H1 (cell line): Measurements from ENCODE around the gene SOX6. TPM values are rescaled to one million over a fixed set of nuclear protein-coding genes. Genes with fewer than 3 reads are reported as not detected.

ENCODE experiments used
- CTCF ChIA-PET: fragments of 300-600 bp; sonication (Branson Sonifier 250); formaldehyde crosslinking; loops from one replicate; lab custom pipeline; 2021; ENCODE audit not compliant: partially characterized antibody; lab: Charles Lee
- POLR2A ChIA-PET: fragments of 300-600 bp; sonication (Branson Sonifier 250); formaldehyde crosslinking; loops from one replicate; lab custom pipeline; 2021; ENCODE audit warnings: inconsistent platforms; ENCODE audit not compliant: partially characterized antibody; lab: Charles Lee
- DNase-seq, 2 experiments: peaks; one replicate each; pipeline versions ENCODE4 v3.0.0 to v3.0.0-alpha.2; 2010 to 2022; ENCODE audit warnings: low spot score in 2 of 2, low read depth in 1 of 2, mixed read lengths in 1 of 2
- FAIRE-seq: peaks from 2 replicates; lab custom pipeline; 2011; peaks lifted over from hg19 to GRCh38; lab: Jason Lieb, UNC
- H2AFZ ChIP-seq: 2 replicates; pipeline ENCODE4 v1.8.1; 2012; ENCODE audit warnings: low read length, inconsistent platforms
- H2AK5ac ChIP-seq: 2 replicates; pipeline ENCODE4 v1.6.1; 2013; ENCODE audit warnings: low read depth, low read length
- H2BK120ac ChIP-seq: replicated peaks from 2 replicates; pipeline ENCODE3; 2013; ENCODE audit warnings: low read depth, low read length, inconsistent platforms
- H2BK12ac ChIP-seq: 2 replicates; pipeline ENCODE4 v1.6.1; 2013; ENCODE audit warnings: low read depth, low read length
- H2BK15ac ChIP-seq: 2 replicates; pipeline ENCODE4 v1.6.1; 2013; ENCODE audit warnings: low read length
- H2BK20ac ChIP-seq: 2 replicates; pipeline ENCODE4 v1.6.1; 2013; ENCODE audit warnings: low read length
- H2BK5ac ChIP-seq: 2 replicates; pipeline ENCODE4 v1.6.1; 2013; ENCODE audit warnings: low read depth, low read length
- H3K14ac ChIP-seq: 2 replicates; pipeline ENCODE4 v1.6.1; 2013; ENCODE audit warnings: inconsistent platforms; ENCODE audit not compliant: insufficient read length
- H3K18ac ChIP-seq: 2 replicates; pipeline ENCODE4 v1.6.1; 2013; ENCODE audit warnings: low read length; ENCODE audit errors: extremely low read depth
- H3K23ac ChIP-seq: 2 replicates; pipeline ENCODE4 v1.6.1; 2013; ENCODE audit warnings: inconsistent platforms; ENCODE audit not compliant: insufficient read length
- H3K23me2 ChIP-seq: 2 replicates; pipeline ENCODE4 v1.6.1; 2013; ENCODE audit warnings: low read depth, low read length
- H3K27ac ChIP-seq: 2 replicates; pipeline ENCODE4 v1.6.1; 2011; ENCODE audit warnings: low read depth, low read length, inconsistent platforms
- H3K27me3 ChIP-seq, 4 experiments: replicated peaks in 1 of 4; 1 replicate in 1 of 4; 2 replicates in 3 of 4; pipeline versions ENCODE4 v1.6.1 to v1.8.1; 2011 to 2013; ENCODE audit warnings: low read length in 3 of 4, mild to moderate bottlenecking in 3 of 4, inconsistent platforms in 2 of 4, mixed read lengths in 2 of 4, moderate library complexity in 1 of 4; ENCODE audit not compliant: control insufficient read depth in 3 of 4, insufficient read depth in 3 of 4; ENCODE audit errors: extremely low read depth in 1 of 4
- H3K36me3 ChIP-seq, 4 experiments: 2 replicates each; pipeline versions ENCODE4 v1.6.1 to v1.8.1; 2011 to 2013; ENCODE audit warnings: mild to moderate bottlenecking in 4 of 4, low read length in 3 of 4, moderate library complexity in 2 of 4, control low read depth in 1 of 4, inconsistent platforms in 1 of 4; ENCODE audit not compliant: insufficient read depth in 4 of 4, control insufficient read depth in 2 of 4
- H3K4ac ChIP-seq: replicated peaks from 2 replicates; pipeline ENCODE3; 2013; ENCODE audit warnings: low read length, low read depth, mixed read lengths, inconsistent platforms; ENCODE audit not compliant: insufficient read length
- H3K4me1 ChIP-seq, 4 experiments: replicated peaks in 1 of 4; 1 replicate in 1 of 4; 2 replicates in 3 of 4; pipeline versions ENCODE4 v1.6.1 to v1.8.1; 2011 to 2013; ENCODE audit warnings: low read length in 3 of 4, inconsistent platforms in 2 of 4, mixed read lengths in 1 of 4; ENCODE audit not compliant: insufficient read depth in 4 of 4, control insufficient read depth in 3 of 4
- H3K4me2 ChIP-seq, 2 experiments: 2 replicates each; pipeline versions ENCODE4 v1.6.1 to v1.8.1; 2011 to 2013; ENCODE audit warnings: low read depth in 2 of 2, low read length in 2 of 2, control low read depth in 1 of 2, inconsistent platforms in 1 of 2, mild to moderate bottlenecking in 1 of 2; ENCODE audit not compliant: insufficient read depth in 1 of 2
- H3K4me3 ChIP-seq, 4 experiments: fragments of 200-600, 300-600 bp in 1 of 4; sonication (generic), shearing (Covaris generic), sonication (Bioruptor Twin) in 1 of 4; 2 replicates each; pipeline versions ENCODE4 v1.5.1 to v1.8.1; 2011 to 2016; ENCODE audit warnings: low read length in 4 of 4, low read depth in 3 of 4, control low read depth in 2 of 4, inconsistent platforms in 2 of 4, mild to moderate bottlenecking in 2 of 4, mixed read lengths in 1 of 4, moderate library complexity in 1 of 4; ENCODE audit not compliant: insufficient read depth in 2 of 4; ENCODE audit errors: extremely low read depth in 1 of 4
- H3K56ac ChIP-seq: replicated peaks from 2 replicates; pipeline ENCODE3; 2013; ENCODE audit warnings: low read depth, mild to moderate bottlenecking, mixed read lengths, low read length, inconsistent platforms; ENCODE audit not compliant: insufficient read length
- H3K79me1 ChIP-seq: 2 replicates; pipeline ENCODE4 v1.6.1; 2013; ENCODE audit warnings: low read depth, low read length, control low read depth
- H3K79me2 ChIP-seq, 2 experiments: 2 replicates each; pipeline versions ENCODE4 v1.6.1 to v1.8.1; 2012 to 2013; ENCODE audit warnings: low read length in 2 of 2, mild to moderate bottlenecking in 2 of 2, inconsistent platforms in 1 of 2; ENCODE audit not compliant: insufficient read depth in 2 of 2, control insufficient read depth in 1 of 2
- H3K9ac ChIP-seq, 4 experiments: replicated peaks in 1 of 4; 1 replicate in 1 of 4; 2 replicates in 3 of 4; pipeline versions ENCODE4 v1.6.1 to v1.8.1; 2011 to 2013; ENCODE audit warnings: low read depth in 3 of 4, low read length in 3 of 4, control low read depth in 2 of 4, mild to moderate bottlenecking in 2 of 4, moderate library complexity in 2 of 4, inconsistent platforms in 1 of 4; ENCODE audit errors: extremely low read depth in 1 of 4
- H3K9me3 ChIP-seq, 2 experiments: 2 replicates each; pipeline versions ENCODE4 v1.6.1 to v1.8.1; 2012 to 2013; ENCODE audit warnings: mild to moderate bottlenecking in 2 of 2, moderate library complexity in 2 of 2, control low read depth in 1 of 2, inconsistent platforms in 1 of 2, low read depth in 1 of 2, low read length in 1 of 2, mixed read lengths in 1 of 2; ENCODE audit not compliant: insufficient read depth in 2 of 2
- H4K20me1 ChIP-seq, 2 experiments: replicated peaks in 1 of 2; 2 replicates each; pipeline versions ENCODE3 to v1.8.1; 2011 to 2013; ENCODE audit warnings: inconsistent platforms in 2 of 2, low read length in 2 of 2, mild to moderate bottlenecking in 1 of 2; ENCODE audit not compliant: insufficient read depth in 2 of 2, control insufficient read depth in 1 of 2
- H4K5ac ChIP-seq: 2 replicates; pipeline ENCODE4 v1.6.1; 2013; ENCODE audit warnings: low read length, low read depth, mixed read lengths, inconsistent platforms; ENCODE audit not compliant: insufficient read length
- H4K8ac ChIP-seq: 2 replicates; pipeline ENCODE4 v1.8.0; 2013; ENCODE audit warnings: mild to moderate bottlenecking, moderate library complexity, low read length, inconsistent platforms; ENCODE audit not compliant: insufficient read depth; ENCODE audit errors: extremely low read depth
- H4K91ac ChIP-seq: replicated peaks from 2 replicates; pipeline ENCODE3; 2013; ENCODE audit warnings: low read length, mixed read lengths, inconsistent platforms; ENCODE audit not compliant: insufficient read length
- HDAC2 ChIP-seq, 2 experiments: fragments of 300-600 bp in 1 of 2; sonication (generic) in 1 of 2; IDR thresholded peaks; 2 replicates each; pipeline ENCODE4 v1.6.1; 2011 to 2012; ENCODE audit warnings: low read depth in 2 of 2, low read length in 2 of 2, mild to moderate bottlenecking in 2 of 2, moderate library complexity in 2 of 2, borderline replicate concordance in 1 of 2, inconsistent platforms in 1 of 2
- KDM1A ChIP-seq: fragments of 200-600, 300-600 bp; sonication (generic); IDR thresholded peaks from 2 replicates; pipeline ENCODE4 v1.7.1; 2016; ENCODE audit warnings: mild to moderate bottlenecking, low read length, borderline replicate concordance
- KDM4A ChIP-seq: IDR thresholded peaks from one replicate; pipeline ENCODE4 v1.7.1; 2012; ENCODE audit warnings: low read depth, mild to moderate bottlenecking, moderate library complexity, low read length, inconsistent platforms; ENCODE audit not compliant: severe bottlenecking
- NANOG ChIP-seq: IDR thresholded peaks from 2 replicates; pipeline ENCODE4 v1.6.1; 2011; ENCODE audit warnings: low read length, low read depth, mild to moderate bottlenecking, inconsistent platforms; ENCODE audit not compliant: insufficient read depth, poor library complexity, severe bottlenecking
- NRF1 ChIP-seq: IDR thresholded peaks from 2 replicates; pipeline ENCODE4 v1.6.1; 2011; ENCODE audit warnings: mild to moderate bottlenecking, low read depth, low read length, improper control_type of control experiment
- PHF8 ChIP-seq: fragments of 200-600 bp; sonication (generic); conservative IDR thresholded peaks from 2 replicates; pipeline ENCODE4 v1.7.1; 2012; ENCODE audit warnings: low read depth, mild to moderate bottlenecking, inconsistent platforms, low read length, moderate library complexity
- RAD21 ChIP-seq, 2 experiments: IDR thresholded peaks in 1 of 2; conservative IDR thresholded peaks in 1 of 2; 2 replicates each; pipeline ENCODE4 v1.6.1; 2011; ENCODE audit warnings: low read depth in 2 of 2, low read length in 2 of 2, improper control_type of control experiment in 1 of 2, inconsistent platforms in 1 of 2, mild to moderate bottlenecking in 1 of 2, moderate library complexity in 1 of 2
- SIN3A ChIP-seq, 2 experiments: IDR thresholded peaks in 1 of 2; conservative IDR thresholded peaks in 1 of 2; 2 replicates each; pipeline ENCODE4 v1.6.1; 2011 to 2012; ENCODE audit warnings: low read length in 2 of 2, improper control_type of control experiment in 1 of 2, low read depth in 1 of 2, mild to moderate bottlenecking in 1 of 2
- TCF12 ChIP-seq: IDR thresholded peaks from 2 replicates; pipeline ENCODE4 v1.6.1; 2011; ENCODE audit warnings: low read depth, mild to moderate bottlenecking, low read length
- YY1 ChIP-seq: IDR thresholded peaks from 2 replicates; pipeline ENCODE4 v1.6.1; 2011; ENCODE audit warnings: low read depth, mild to moderate bottlenecking, low read length
- WGBS, 2 experiments: shearing (Covaris generic) in 1 of 2; methylation state at CpG; one replicate each; pipeline versions ENCODE4 v1.1.6 to v1.1.7; 2013 to 2015; ENCODE audit warnings: low lambda C conversion rate in 2 of 2, mixed read lengths in 2 of 2, inconsistent platforms in 1 of 2, low coverage in 1 of 2, missing lambda C conversion rate in 1 of 2; ENCODE audit not compliant: insufficient replicate concordance in 2 of 2, insufficient coverage in 1 of 2, insufficient read length in 1 of 2; ENCODE audit errors: extremely low coverage in 1 of 2, missing lambda C conversion rate in 1 of 2; 5-methylcytosine and 5-hydroxymethylcytosine counted together
- polyA plus RNA-seq, 7 experiments: library from polyadenylated mRNA; depleted of rRNA in 3 of 7; stranded (reverse) in 5 of 7; unstranded in 2 of 7; fragments of >200 nt in 5 of 7; fragments of 200-250 nt in 2 of 7; gene quantifications; 1 replicate in 5 of 7; 2 replicates in 1 of 7; 4 replicates in 1 of 7; pipeline versions ENCODE4 v1.2.1 to v1.2.3, GENCODE V29; 2011 to 2013; ENCODE audit warnings: missing spikeins in 2 of 7, mixed read lengths in 2 of 7
- total RNA-seq: library from RNA; stranded (reverse); fragmentation: NEBNext Ultra II Directional; extraction: Animal tissue kit (Norgen Biotek cat#: 25700); gene quantifications from 2 replicates; pipeline ENCODE4 v1.2.1, GENCODE V29; 2021
- TF ChIP-seq, protein P1 (sequence below): IDR thresholded peaks from 2 replicates; pipeline ENCODE4 v1.6.1; 2012; ENCODE audit warnings: low read length, inconsistent platforms

Gene SOX6
- total and polyA plus RNA-seq, 2 of the 8 experiments (the other 6 are each of a cell fraction or from before 2014, with no cell fraction given) = 0.09 TPM; not detected in 1

DNA sequence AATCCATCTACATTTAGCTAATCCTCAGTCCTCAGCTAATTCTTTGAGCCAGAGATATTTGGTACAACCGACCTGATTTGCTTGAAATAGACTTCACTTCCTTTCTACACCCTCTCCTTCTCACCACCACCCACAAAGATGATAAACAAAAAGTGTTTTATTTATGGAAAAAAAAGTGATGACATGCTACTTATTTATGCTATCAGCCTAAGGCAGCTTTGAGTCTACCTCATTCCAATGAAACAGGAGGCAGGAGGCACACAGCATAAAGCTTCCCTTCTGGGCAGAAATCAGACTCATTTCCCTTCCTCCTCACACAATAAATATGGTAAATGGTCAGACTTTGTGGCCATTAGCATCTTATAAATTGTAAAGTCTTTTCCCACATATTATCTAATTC is 325.7 kb downstream of the SOX6 start:
- H2AFZ ChIP-seq = no peak overlapping the region
- H2BK5ac ChIP-seq = no peak overlapping the region
- H2BK20ac ChIP-seq = no peak overlapping the region
- no peak overlapping the region for H3K4me2 ChIP-seq
- no peak overlapping the region for H4K8ac ChIP-seq
- H3K23ac ChIP-seq = no peak overlapping the region
- no peaks in the 10 kb centered on the region for H3K36me3 ChIP-seq
- DNase-seq = no peak
- H3K4me3 ChIP-seq = no peak overlapping the region
- H3K4ac ChIP-seq = no peak overlapping the region
- no peak overlapping the region for H4K5ac ChIP-seq
- H3K56ac ChIP-seq = no peak overlapping the region
- no peaks in the 10 kb centered on the region for H3K27me3 ChIP-seq
- no peak overlapping the region for H4K91ac ChIP-seq
- no peaks in the 10 kb centered on the region for H3K9me3 ChIP-seq
- no peak overlapping the region for H2BK120ac ChIP-seq
- H3K18ac ChIP-seq = no peak overlapping the region
- ChIA-PET CTCF (interaction anchor here (1.1 to 1.6 kb wide), 2 partner anchors 50 to 204 kb away, joined by 3 to 5 read pairs; no protein-coding TSS in a partner anchor), POLR2A (no interaction called here)
- no peak overlapping the region for H3K14ac ChIP-seq
- no peak overlapping the region for H3K9ac ChIP-seq
- no peak overlapping the region for H2BK15ac ChIP-seq
- no peaks in the 10 kb centered on the region for H3K79me1 ChIP-seq
- no peaks in the 10 kb centered on the region for H3K4me1 ChIP-seq
- FAIRE-seq = no peak
- TF ChIP-seq KDM1A (no peak), NANOG (no peak), SIN3A (conservative IDR thresholded peaks at IDR 0.05 in 1 of 2, IDR thresholded peaks at IDR 0.05 in 1 of 2; ENCODE audit: low read depth in 1 of 2, low read length in 2 of 2) (no peak), HDAC2 (IDR thresholded peaks at IDR 0.05; ENCODE audit: borderline replicate concordance in 1 of 2, low read depth in 2 of 2, low read length in 2 of 2) (no peak), TCF12 (no peak), KDM4A (no peak), YY1 (no peak), NRF1 (no peak), PHF8 (no peak), RAD21 (IDR thresholded peaks at IDR 0.05 in 1 of 2, conservative IDR thresholded peaks at IDR 0.05 in 1 of 2; ENCODE audit: low read depth in 2 of 2, low read length in 2 of 2) (no peak)
- TF ChIP-seq, protein P1, sequence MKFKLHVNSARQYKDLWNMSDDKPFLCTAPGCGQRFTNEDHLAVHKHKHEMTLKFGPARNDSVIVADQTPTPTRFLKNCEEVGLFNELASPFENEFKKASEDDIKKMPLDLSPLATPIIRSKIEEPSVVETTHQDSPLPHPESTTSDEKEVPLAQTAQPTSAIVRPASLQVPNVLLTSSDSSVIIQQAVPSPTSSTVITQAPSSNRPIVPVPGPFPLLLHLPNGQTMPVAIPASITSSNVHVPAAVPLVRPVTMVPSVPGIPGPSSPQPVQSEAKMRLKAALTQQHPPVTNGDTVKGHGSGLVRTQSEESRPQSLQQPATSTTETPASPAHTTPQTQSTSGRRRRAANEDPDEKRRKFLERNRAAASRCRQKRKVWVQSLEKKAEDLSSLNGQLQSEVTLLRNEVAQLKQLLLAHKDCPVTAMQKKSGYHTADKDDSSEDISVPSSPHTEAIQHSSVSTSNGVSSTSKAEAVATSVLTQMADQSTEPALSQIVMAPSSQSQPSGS = no peak
- H4K20me1 ChIP-seq = no peaks in the 10 kb centered on the region
- 92% methylated on average over 1 of the region's 1 CpG; no CpG with 5 or more reads in 1 of the 2 experiments for WGBS, 2 experiments
- H2AK5ac ChIP-seq = no peak overlapping the region
- no peaks in the 10 kb centered on the region; the same call in none of the 2 replicates for H3K23me2 ChIP-seq
- H3K79me2 ChIP-seq = no peaks in the 10 kb centered on the region
- no peak overlapping the region for H3K27ac ChIP-seq
- H2BK12ac ChIP-seq = no peak overlapping the region
